A673 (cell line): ENCODE data around the gene SEC62. TPM values are rescaled to one million over a fixed set of nuclear protein-coding genes. Genes with fewer than 3 reads are reported as not detected.
A peak's percentile ranks its signal among the peaks of the same experiment; 100 is the strongest.

Experiments
- BruUV-seq: library from RNA; stranded (reverse); fragments of 400-500 nt; replicated peaks from 2 replicates; lab custom pipeline; 2021; lab: Mats Ljungman, UMichigan
- CTCF ChIA-PET: fragments of 300-600 bp; sonication (Branson Sonifier 250); formaldehyde crosslinking; loops from one replicate; lab custom pipeline; 2022; ENCODE audit warnings: antibody characterized with exemption; lab: Charles Lee
- POLR2A ChIA-PET: fragments of 300-600 bp; sonication (Branson Sonifier 250); formaldehyde crosslinking; loops from one replicate; lab custom pipeline; 2022; ENCODE audit warnings: antibody characterized with exemption; ENCODE audit not compliant: low non-redundant PET; lab: Charles Lee
- DNase-seq: peaks from one replicate; pipeline ENCODE4 v3.0.0-alpha.2; 2015; ENCODE audit warnings: low spot score
- H3K27ac ChIP-seq: fragments of 200-600 bp; sonication (generic); 2 replicates; pipeline ENCODE4 v1.5.1; 2016; ENCODE audit warnings: mixed run types, low read depth, mild to moderate bottlenecking, mixed read lengths, antibody characterized with exemption, low read length; ENCODE audit not compliant: poor library complexity, severe bottlenecking
- H3K27me3 ChIP-seq: fragments of 200-600 bp; sonication (generic); replicated peaks from 2 replicates; pipeline ENCODE4 v1.6.1; 2017; ENCODE audit warnings: mixed run types, low read depth, mild to moderate bottlenecking, mixed read lengths, antibody characterized with exemption, low read length; ENCODE audit not compliant: insufficient read depth, poor library complexity
- H3K36me3 ChIP-seq: fragments of 200-600 bp; sonication (generic); 2 replicates; pipeline ENCODE4 v1.6.1; 2016; ENCODE audit warnings: mixed run types, mild to moderate bottlenecking, mixed read lengths, antibody characterized with exemption, low read length; ENCODE audit not compliant: insufficient read depth, poor library complexity, severe bottlenecking
- H3K4me1 ChIP-seq: fragments of 200-600 bp; sonication (generic); 2 replicates; pipeline ENCODE4 v1.6.1; 2017; ENCODE audit warnings: mixed run types, mild to moderate bottlenecking, mixed read lengths, antibody characterized with exemption, low read length; ENCODE audit not compliant: insufficient read depth, poor library complexity, severe bottlenecking
- H3K4me3 ChIP-seq: fragments of 200-600 bp; sonication (generic); 2 replicates; pipeline ENCODE4 v1.5.1; 2016; ENCODE audit warnings: low read depth, mixed run types, mild to moderate bottlenecking, mixed read lengths, low read length; ENCODE audit not compliant: poor library complexity, severe bottlenecking
- H3K9me3 ChIP-seq: fragments of 200-600 bp; sonication (generic); 2 replicates; pipeline ENCODE4 v1.6.1; 2016; ENCODE audit warnings: mixed run types, low read depth, mild to moderate bottlenecking, mixed read lengths, antibody characterized with exemption, low read length; ENCODE audit not compliant: poor library complexity, severe bottlenecking
- CTCF ChIP-seq: fragments of 300-800, 200-600 bp; sonication (generic); conservative IDR thresholded peaks from 2 replicates; pipeline ENCODE4 v1.5.1; 2017; ENCODE audit warnings: low read depth, mild to moderate bottlenecking, antibody characterized with exemption, low read length, moderate library complexity, mixed read lengths
- EZH2 ChIP-seq: fragments of 200-600 bp; sonication (generic); IDR thresholded peaks from 2 replicates; pipeline ENCODE4 v1.6.1; 2017; ENCODE audit warnings: borderline replicate concordance, low read depth, mild to moderate bottlenecking, mixed read lengths, antibody characterized with exemption, low read length; ENCODE audit not compliant: poor library complexity, severe bottlenecking
- intact Hi-C: fragments of 100-400 bp; cut with micrococcal nuclease; formaldehyde crosslinking; loops from one replicate; pipeline ENCODE4 v1.10.0; 2022; ENCODE audit not compliant: unreplicated experiment
- total RNA-seq: library from RNA; stranded (reverse); gene quantifications from 2 replicates; pipeline ENCODE4 v1.2.3, GENCODE V29; 2021

The SEC62 gene
- total RNA-seq, 1 experiment from 2014 or later: 80.9 TPM

- H3K9me3 ChIP-seq: no peaks in the 10 kb centered on the region
- BruUV-seq: no TSS peak
- H3K4me3 ChIP-seq: no peak overlapping the region
- ChIA-PET CTCF (no interaction called here), POLR2A (no interaction called here)
- H3K27ac ChIP-seq: no peak overlapping the region
- no peaks in the 10 kb centered on the region for H3K4me1 ChIP-seq
- DNase-seq: no peak
- intact Hi-C loops: no loop called here
- TF ChIP-seq CTCF (no peak), EZH2 (no peak)
- H3K36me3 ChIP-seq: peaks cover 65% of the 10 kb centered on the region
- H3K27me3 ChIP-seq: no peaks in the 10 kb centered on the region
Measured at GRCh38 chr3:169992156-169992555, 25.5 kb downstream of the SEC62 start.

DNA sequence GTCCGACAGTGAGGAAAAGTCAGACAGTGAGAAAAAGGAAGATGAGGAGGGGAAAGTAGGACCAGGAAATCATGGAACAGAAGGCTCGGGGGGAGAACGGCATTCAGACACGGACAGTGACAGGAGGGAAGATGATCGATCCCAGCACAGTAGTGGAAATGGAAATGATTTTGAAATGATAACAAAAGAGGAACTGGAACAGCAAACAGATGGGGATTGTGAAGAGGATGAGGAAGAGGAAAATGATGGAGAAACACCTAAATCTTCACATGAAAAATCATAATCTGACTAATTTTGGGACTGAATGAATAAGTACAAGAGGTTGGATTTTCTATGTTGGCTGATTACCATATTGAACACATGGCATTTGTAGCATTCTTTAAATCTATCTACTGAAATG lies 26.2 kb downstream of the SEC62 start:
- TF ChIP-seq EZH2 (no peak), CTCF (no peak)
- no peak overlapping the region for H3K27ac ChIP-seq
- no peaks in the 10 kb centered on the region for H3K27me3 ChIP-seq
- intact Hi-C loops: no loop called here
- H3K36me3 ChIP-seq: peaks cover 58% of the 10 kb centered on the region
- no peaks in the 10 kb centered on the region for H3K4me1 ChIP-seq
- POLR2A ChIA-PET: no interaction called here
- no peaks in the 10 kb centered on the region for H3K9me3 ChIP-seq
- H3K4me3 ChIP-seq: no peak overlapping the region
- TSS peak; percentile 79 for BruUV-seq
- CTCF ChIA-PET: no interaction called here
- DNase-seq: no peak

- no peak for DNase-seq
- H3K9me3 ChIP-seq: no peaks in the 10 kb centered on the region
- H3K27me3 ChIP-seq: no peaks in the 10 kb centered on the region
- no peak overlapping the region for H3K4me3 ChIP-seq
- H3K27ac ChIP-seq: no peak overlapping the region
- TF ChIP-seq EZH2 (no peak), CTCF (no peak)
- intact Hi-C loops: no loop called here
- peaks cover 49% of the 10 kb centered on the region for H3K36me3 ChIP-seq
- BruUV-seq: no TSS peak
- CTCF ChIA-PET: no interaction called here
- no peaks in the 10 kb centered on the region for H3K4me1 ChIP-seq
- POLR2A ChIA-PET: no interaction called here
Measured at GRCh38 chr3:169993761-169994160, 27.2 kb downstream of the SEC62 start.
